OCI-LY1 (cell line): ENCODE data around the gene DRC7.

Experiments
- EZH2 ChIP-seq: fragments of 200-600 bp; sonication (generic), shearing (Covaris generic); IDR thresholded peaks from 2 replicates; pipeline ENCODE4 v1.8.0; 2017; ENCODE audit warnings: borderline replicate concordance, mixed run types, mild to moderate bottlenecking, antibody characterized with exemption, low read length, moderate library complexity, mixed read lengths
- TF ChIP-seq, protein P1 (sequence below): fragments of 200-600 bp; sonication (generic), shearing (Covaris generic); IDR thresholded peaks from 2 replicates; pipeline ENCODE4 v1.5.1; 2017; ENCODE audit warnings: mild to moderate bottlenecking, antibody characterized with exemption, low read length, moderate library complexity, mixed read lengths

DNA sequence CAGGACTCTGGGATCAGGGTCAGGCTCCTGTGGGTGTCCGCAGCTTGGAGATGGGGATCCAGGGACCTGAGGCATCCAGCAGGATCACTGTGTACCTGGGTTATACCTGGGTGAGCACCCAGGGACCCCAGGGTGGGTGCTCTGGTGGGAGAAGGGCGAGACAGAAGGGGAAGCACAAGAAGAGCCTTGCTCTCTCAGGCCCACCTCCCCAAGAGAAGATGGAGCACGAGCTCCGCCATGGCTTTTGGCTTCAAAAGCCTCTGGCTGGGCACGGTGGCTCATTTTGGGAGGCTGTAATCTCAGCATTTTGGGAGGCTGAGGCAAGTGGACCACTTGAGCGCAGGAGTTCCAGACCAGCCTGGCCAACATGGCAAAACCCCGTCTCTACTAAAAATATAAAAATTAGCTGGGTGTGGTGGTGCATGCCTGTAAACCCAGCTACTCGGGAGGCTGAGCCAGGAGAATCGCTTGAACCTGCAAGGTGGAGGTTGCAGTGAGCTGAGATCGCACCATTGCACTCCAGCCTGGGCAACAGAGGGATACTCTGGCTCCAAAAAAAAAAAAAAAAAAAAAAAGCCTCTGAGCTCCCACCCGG is 8.9 kb downstream of the DRC7 start:
- TF ChIP-seq, protein P1, sequence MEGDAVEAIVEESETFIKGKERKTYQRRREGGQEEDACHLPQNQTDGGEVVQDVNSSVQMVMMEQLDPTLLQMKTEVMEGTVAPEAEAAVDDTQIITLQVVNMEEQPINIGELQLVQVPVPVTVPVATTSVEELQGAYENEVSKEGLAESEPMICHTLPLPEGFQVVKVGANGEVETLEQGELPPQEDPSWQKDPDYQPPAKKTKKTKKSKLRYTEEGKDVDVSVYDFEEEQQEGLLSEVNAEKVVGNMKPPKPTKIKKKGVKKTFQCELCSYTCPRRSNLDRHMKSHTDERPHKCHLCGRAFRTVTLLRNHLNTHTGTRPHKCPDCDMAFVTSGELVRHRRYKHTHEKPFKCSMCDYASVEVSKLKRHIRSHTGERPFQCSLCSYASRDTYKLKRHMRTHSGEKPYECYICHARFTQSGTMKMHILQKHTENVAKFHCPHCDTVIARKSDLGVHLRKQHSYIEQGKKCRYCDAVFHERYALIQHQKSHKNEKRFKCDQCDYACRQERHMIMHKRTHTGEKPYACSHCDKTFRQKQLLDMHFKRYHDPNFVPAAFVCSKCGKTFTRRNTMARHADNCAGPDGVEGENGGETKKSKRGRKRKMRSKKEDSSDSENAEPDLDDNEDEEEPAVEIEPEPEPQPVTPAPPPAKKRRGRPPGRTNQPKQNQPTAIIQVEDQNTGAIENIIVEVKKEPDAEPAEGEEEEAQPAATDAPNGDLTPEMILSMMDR: no peak
- no peak for TF ChIP-seq EZH2
